ENCODE measurements around the gene OLFM2. TPM values are rescaled to one million over a fixed set of nuclear protein-coding genes. Genes with fewer than 3 reads are reported as not detected.

The OLFM2 gene
- total RNA-seq, 1 experiment from 2014 or later, result 106 TPM

- TF ChIP-seq, protein P1, sequence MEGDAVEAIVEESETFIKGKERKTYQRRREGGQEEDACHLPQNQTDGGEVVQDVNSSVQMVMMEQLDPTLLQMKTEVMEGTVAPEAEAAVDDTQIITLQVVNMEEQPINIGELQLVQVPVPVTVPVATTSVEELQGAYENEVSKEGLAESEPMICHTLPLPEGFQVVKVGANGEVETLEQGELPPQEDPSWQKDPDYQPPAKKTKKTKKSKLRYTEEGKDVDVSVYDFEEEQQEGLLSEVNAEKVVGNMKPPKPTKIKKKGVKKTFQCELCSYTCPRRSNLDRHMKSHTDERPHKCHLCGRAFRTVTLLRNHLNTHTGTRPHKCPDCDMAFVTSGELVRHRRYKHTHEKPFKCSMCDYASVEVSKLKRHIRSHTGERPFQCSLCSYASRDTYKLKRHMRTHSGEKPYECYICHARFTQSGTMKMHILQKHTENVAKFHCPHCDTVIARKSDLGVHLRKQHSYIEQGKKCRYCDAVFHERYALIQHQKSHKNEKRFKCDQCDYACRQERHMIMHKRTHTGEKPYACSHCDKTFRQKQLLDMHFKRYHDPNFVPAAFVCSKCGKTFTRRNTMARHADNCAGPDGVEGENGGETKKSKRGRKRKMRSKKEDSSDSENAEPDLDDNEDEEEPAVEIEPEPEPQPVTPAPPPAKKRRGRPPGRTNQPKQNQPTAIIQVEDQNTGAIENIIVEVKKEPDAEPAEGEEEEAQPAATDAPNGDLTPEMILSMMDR (conservative IDR thresholded peaks at IDR 0.05; ENCODE audit: low read depth, low read length), result no peak
- no peak for TF ChIP-seq EZH2 (IDR thresholded peaks at IDR 0.05; ENCODE audit: borderline replicate concordance, low read depth, low read length, poor library complexity, severe bottlenecking)
- H3K4me3 ChIP-seq (ENCODE audit: low read depth, low read length, poor library complexity, severe bottlenecking), result no peak overlapping the region
- intact Hi-C loops (cut with micrococcal nuclease; ENCODE audit: unreplicated experiment), result no loop called here
- H3K36me3 ChIP-seq (ENCODE audit: insufficient read depth, low read length, poor library complexity, severe bottlenecking), result no peaks in the 10 kb centered on the region
- no peaks in the 10 kb centered on the region for H3K4me1 ChIP-seq (ENCODE audit: insufficient read depth, low read length, poor library complexity, severe bottlenecking)
- H3K27me3 ChIP-seq (replicated peaks; ENCODE audit: insufficient read depth, low read depth, low read length, poor library complexity), result no peaks in the 10 kb centered on the region
- H3K9me3 ChIP-seq (ENCODE audit: low read depth, low read length, poor library complexity, severe bottlenecking), result no peaks in the 10 kb centered on the region
- POLR2A ChIA-PET (ENCODE audit: low non-redundant PET), result no interaction called here
- DNase-seq (ENCODE audit: low spot score), result no peak
- BruUV-seq (replicated peaks), result no TSS peak
- H3K27ac ChIP-seq (ENCODE audit: low read depth, low read length, poor library complexity, severe bottlenecking), result no peak overlapping the region
- CTCF ChIA-PET, result no interaction called here
These were observed 32.7 kb upstream of the OLFM2 start for GRCh38 chr19:9968820-9969687.

DNA sequence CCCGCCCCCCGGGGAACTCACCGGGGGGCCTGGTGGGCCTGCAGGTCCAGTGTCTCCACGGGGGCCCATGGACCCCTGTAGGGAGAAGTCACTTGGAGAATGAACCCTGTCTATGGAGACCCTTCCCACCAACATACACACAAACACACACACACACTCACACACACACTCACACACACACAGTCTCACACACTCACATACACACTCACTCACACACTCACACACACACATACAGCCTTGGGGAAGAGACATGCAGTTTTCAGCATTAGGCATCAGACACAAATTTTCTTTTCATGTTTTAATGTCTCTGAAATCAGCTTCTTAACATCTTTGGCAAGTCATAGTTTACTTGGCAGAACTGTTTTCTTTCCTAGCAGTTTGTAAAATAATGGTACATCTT, 31.0 kb upstream of the OLFM2 start:
- Histone ChIP-seq H3K4me3 (ENCODE audit: low read depth, low read length, poor library complexity, severe bottlenecking) (no peak overlapping the region), H3K27me3 (replicated peaks; ENCODE audit: insufficient read depth, low read depth, low read length, poor library complexity) (no peaks in the 10 kb centered on the region), H3K27ac (ENCODE audit: low read depth, low read length, poor library complexity, severe bottlenecking) (no peak overlapping the region), H3K4me1 (ENCODE audit: insufficient read depth, low read length, poor library complexity, severe bottlenecking) (no peaks in the 10 kb centered on the region), H3K36me3 (ENCODE audit: insufficient read depth, low read length, poor library complexity, severe bottlenecking) (no peaks in the 10 kb centered on the region), H3K9me3 (ENCODE audit: low read depth, low read length, poor library complexity, severe bottlenecking) (no peaks in the 10 kb centered on the region)
- TF ChIP-seq, protein P1 (conservative IDR thresholded peaks at IDR 0.05; ENCODE audit: low read depth, low read length), result no peak
- no peak for TF ChIP-seq EZH2 (IDR thresholded peaks at IDR 0.05; ENCODE audit: borderline replicate concordance, low read depth, low read length, poor library complexity, severe bottlenecking)
- CTCF ChIA-PET, result no interaction called here
- no peak for DNase-seq (ENCODE audit: low spot score)
- POLR2A ChIA-PET (ENCODE audit: low non-redundant PET), result interaction anchor here (0.6 kb wide), 1 partner anchor 77 kb away, joined by 3 read pairs; no protein-coding TSS in a partner anchor
- intact Hi-C loops (cut with micrococcal nuclease; ENCODE audit: unreplicated experiment), result no loop called here
- BruUV-seq (replicated peaks), result no TSS peak

- no peaks in the 10 kb centered on the region for H3K27me3 ChIP-seq (replicated peaks; ENCODE audit: insufficient read depth, low read depth, low read length, poor library complexity)
- H3K36me3 ChIP-seq (ENCODE audit: insufficient read depth, low read length, poor library complexity, severe bottlenecking), result no peaks in the 10 kb centered on the region
- no peaks in the 10 kb centered on the region for H3K9me3 ChIP-seq (ENCODE audit: low read depth, low read length, poor library complexity, severe bottlenecking)
- ChIA-PET POLR2A (ENCODE audit: low non-redundant PET) (no interaction called here), CTCF (interaction anchor here (0.8 kb wide), 1 partner anchor 34 kb away, joined by 7 read pairs; no protein-coding TSS in a partner anchor)
- no peak overlapping the region for H3K27ac ChIP-seq (ENCODE audit: low read depth, low read length, poor library complexity, severe bottlenecking)
- no peaks in the 10 kb centered on the region for H3K4me1 ChIP-seq (ENCODE audit: insufficient read depth, low read length, poor library complexity, severe bottlenecking)
- intact Hi-C loops (cut with micrococcal nuclease; ENCODE audit: unreplicated experiment), result no loop called here
- DNase-seq (ENCODE audit: low spot score), result no peak
- TF ChIP-seq, protein P1 (conservative IDR thresholded peaks at IDR 0.05; ENCODE audit: low read depth, low read length), result no peak
- TF ChIP-seq EZH2 (IDR thresholded peaks at IDR 0.05; ENCODE audit: borderline replicate concordance, low read depth, low read length, poor library complexity, severe bottlenecking), result no peak
- H3K4me3 ChIP-seq (ENCODE audit: low read depth, low read length, poor library complexity, severe bottlenecking), result no peak overlapping the region
- BruUV-seq (replicated peaks), result no TSS peak
These were observed 30.1 kb upstream of the OLFM2 start for GRCh38 chr19:9966448-9966847.
